HUES48 (cell line): ENCODE results near the gene DAB2IP.

Source experiments
- H3K27ac ChIP-seq: one replicate; pipeline ENCODE4 v1.7.0; 2013; ENCODE audit warnings: low read depth, low read length, inconsistent platforms
- H3K27me3 ChIP-seq: 2 replicates; pipeline ENCODE4 v1.6.1; 2013; ENCODE audit warnings: mild to moderate bottlenecking, low read length; ENCODE audit not compliant: control insufficient read depth, insufficient read depth
- H3K36me3 ChIP-seq: 2 replicates; pipeline ENCODE4 v1.6.1; 2013; ENCODE audit warnings: low read length; ENCODE audit not compliant: control insufficient read depth, insufficient read depth
- H3K4me1 ChIP-seq: 2 replicates; pipeline ENCODE4 v1.6.1; 2013; ENCODE audit warnings: mild to moderate bottlenecking, low read length; ENCODE audit not compliant: control insufficient read depth, insufficient read depth
- H3K4me3 ChIP-seq: 2 replicates; pipeline ENCODE4 v1.5.1; 2013; ENCODE audit warnings: mild to moderate bottlenecking, low read depth, low read length
- H3K9ac ChIP-seq: 2 replicates; pipeline ENCODE4 v1.6.1; 2013; ENCODE audit warnings: mild to moderate bottlenecking, low read depth, low read length, moderate library complexity
- H3K9me3 ChIP-seq: 2 replicates; pipeline ENCODE4 v1.6.1; 2013; ENCODE audit warnings: low read length; ENCODE audit not compliant: control insufficient read depth, insufficient read depth

The DAB2IP gene

DNA sequence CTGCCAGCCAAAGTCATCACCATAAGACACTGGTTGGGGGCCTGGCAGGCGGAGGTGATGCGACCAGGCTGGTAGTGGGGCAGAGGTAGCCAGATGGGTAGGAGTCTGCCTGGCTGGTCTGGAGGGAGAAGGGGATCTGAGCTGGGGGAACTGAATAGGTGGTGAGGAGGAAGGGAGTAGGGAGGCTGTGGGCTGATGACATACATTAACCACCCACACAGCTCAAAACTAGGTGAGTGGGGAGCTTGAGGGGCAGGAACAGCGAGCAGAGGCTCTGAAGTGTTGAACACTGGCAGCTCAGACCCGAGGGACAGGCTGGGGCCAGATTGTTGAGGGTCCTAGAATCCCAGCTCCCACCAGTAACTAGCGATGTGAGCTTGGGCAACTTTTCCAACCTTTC, 81.0 kb downstream of the DAB2IP start:
- Histone ChIP-seq H3K36me3 (no peaks in the 10 kb centered on the region), H3K9ac (no peak overlapping the region), H3K4me1 (peaks cover 26% of the 10 kb centered on the region), H3K27ac (no peak overlapping the region), H3K9me3 (no peaks in the 10 kb centered on the region), H3K4me3 (no peak overlapping the region), H3K27me3 (no peaks in the 10 kb centered on the region)

GRCh38 chr9:121732886-121733285, 81.5 kb downstream of the DAB2IP start:
- no peaks in the 10 kb centered on the region for H3K9me3 ChIP-seq
- no peak overlapping the region for H3K4me3 ChIP-seq
- no peak overlapping the region for H3K27ac ChIP-seq
- H3K27me3 ChIP-seq = no peaks in the 10 kb centered on the region
- peaks cover 29% of the 10 kb centered on the region for H3K4me1 ChIP-seq
- H3K9ac ChIP-seq = no peak overlapping the region
- H3K36me3 ChIP-seq = no peaks in the 10 kb centered on the region

- Histone ChIP-seq H3K36me3 (no peaks in the 10 kb centered on the region), H3K27me3 (no peaks in the 10 kb centered on the region), H3K9me3 (no peaks in the 10 kb centered on the region), H3K27ac (no peak overlapping the region), H3K4me3 (no peak overlapping the region), H3K4me1 (peaks cover 45% of the 10 kb centered on the region), H3K9ac (no peak overlapping the region)
Observed at GRCh38 chr9:121734465-121734864, 83.0 kb downstream of the DAB2IP start.

DNA sequence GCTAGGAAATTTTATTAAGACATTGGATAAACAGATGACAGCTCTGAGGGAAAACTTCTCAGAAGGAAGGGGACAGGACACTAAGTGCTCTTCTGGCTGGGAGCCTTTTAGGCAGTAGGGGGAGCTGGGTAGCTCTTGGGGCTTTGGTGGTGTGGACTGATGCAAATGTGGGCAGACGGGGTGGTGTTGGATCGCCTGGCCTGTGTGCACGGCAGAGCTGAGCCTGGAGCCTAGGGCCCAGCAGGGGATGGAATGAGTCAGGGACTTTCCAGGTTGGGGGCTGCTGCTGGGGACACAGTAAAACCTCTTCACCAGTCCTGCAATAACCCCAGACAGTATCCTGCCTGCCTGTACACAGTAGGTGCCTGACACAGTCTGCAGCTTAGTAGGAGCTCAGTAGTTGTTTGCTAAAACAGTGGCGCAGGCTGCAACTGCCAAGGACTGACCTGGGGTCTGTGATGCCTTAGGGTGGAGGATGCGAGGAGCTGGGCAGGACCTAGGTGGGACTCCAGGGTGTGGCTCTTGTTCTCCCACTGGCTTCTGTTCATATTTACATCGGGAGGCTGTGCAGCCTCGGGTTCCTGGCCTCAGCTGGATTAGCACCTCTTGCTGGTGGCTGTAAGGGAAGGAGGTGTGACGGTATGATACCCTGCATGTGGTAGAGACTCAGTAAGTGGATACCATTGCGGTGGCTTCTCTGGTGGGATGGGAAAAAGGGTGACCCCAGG, 83.8 kb downstream of the DAB2IP start:
- no peaks in the 10 kb centered on the region for H3K27me3 ChIP-seq
- peak overlapping the region; percentile 61 for H3K4me3 ChIP-seq
- H3K27ac ChIP-seq = peak overlapping the region; percentile 45
- no peaks in the 10 kb centered on the region for H3K9me3 ChIP-seq
- no peak overlapping the region for H3K9ac ChIP-seq
- H3K36me3 ChIP-seq = no peaks in the 10 kb centered on the region
- peaks cover 51% of the 10 kb centered on the region for H3K4me1 ChIP-seq

DNA sequence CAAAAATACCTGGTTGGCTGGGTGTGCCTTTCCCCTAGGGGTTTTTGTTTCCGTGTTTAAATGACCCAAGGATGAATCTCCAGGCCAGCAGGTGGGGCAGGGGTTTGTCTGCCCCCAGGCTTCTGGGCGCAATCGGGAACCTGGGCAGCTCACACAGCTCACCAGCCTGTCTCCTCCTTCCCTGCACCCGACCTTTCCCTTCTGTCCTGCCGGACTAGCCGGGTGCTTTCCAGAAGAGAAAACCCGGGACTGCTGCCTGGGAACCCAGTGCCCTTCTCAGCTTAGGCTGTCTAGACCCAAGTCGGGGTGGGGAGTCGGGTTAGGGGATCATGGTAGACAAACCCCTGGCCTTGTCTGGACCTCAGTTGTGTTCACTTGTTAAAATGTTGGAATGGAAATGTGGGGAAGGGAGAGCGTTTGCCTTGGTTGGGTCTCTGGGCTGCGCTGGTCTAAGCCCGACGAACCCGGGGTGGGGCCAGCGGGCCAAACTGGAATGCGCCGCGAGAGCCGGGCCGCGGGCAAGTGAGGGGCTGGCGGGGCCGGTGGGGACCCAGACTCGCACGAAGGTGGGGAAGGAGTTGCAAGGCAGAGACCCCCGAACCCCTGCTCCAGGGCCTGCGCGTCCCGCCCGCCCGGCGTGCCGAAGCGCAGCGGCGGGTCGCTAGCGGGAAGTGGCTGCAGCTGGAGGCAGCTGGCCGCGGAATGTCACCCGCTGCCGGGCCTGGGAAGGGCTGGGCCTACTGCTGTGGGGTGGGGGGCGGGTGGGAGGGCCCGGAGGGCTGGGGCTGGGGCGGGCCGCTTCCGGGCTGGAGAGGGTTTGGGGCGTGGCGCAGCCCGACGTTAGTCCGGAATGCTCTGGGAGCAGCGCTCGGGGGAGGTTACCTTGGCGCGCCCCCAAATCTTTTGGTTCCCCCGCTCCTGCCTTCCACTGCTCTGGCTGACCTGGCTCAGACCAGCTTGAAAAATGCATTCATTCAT, 84.6 kb downstream of the DAB2IP start:
- H3K27ac ChIP-seq = peak overlapping the region; percentile 46
- peak overlapping the region; percentile 63 for H3K4me3 ChIP-seq
- no peaks in the 10 kb centered on the region for H3K27me3 ChIP-seq
- H3K9me3 ChIP-seq = no peaks in the 10 kb centered on the region
- H3K4me1 ChIP-seq = peaks cover 57% of the 10 kb centered on the region
- H3K36me3 ChIP-seq = no peaks in the 10 kb centered on the region
- H3K9ac ChIP-seq = peak overlapping the region; percentile 56; the same call in 1 of the 2 replicates

- Histone ChIP-seq H3K9me3 (no peaks in the 10 kb centered on the region), H3K9ac (0 out of 2 replicates have a peak overlapping the region, but pooled peaks have one; percentile 56), H3K36me3 (no peaks in the 10 kb centered on the region), H3K4me3 (peak overlapping the region; percentile 63), H3K4me1 (peaks cover 65% of the 10 kb centered on the region), H3K27me3 (no peaks in the 10 kb centered on the region), H3K27ac (no peak overlapping the region)
Observed at GRCh38 chr9:121736934-121737462, 85.6 kb downstream of the DAB2IP start.

DNA sequence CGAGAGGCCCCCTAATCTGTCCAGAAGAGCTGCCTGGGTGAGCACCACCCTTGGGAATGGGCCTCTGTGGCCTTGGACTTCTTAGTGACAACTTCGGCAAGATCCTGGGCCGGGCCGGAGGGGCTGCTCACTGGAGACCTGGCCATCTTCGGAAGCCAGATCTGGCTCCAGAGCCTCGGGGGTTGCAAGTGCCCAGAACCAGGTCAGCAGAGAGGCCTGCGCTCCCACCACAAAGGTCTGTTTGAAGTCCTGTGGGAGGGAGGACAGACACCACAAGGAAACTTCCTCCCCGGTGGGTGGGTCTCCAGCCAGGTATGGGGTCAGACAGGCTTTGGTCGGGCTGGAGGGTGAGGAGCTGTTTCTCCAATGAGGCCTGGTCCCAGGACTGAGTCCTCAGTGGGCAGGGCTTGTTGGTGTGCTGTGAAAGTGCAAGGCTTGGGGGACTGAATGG, 86.1 kb downstream of the DAB2IP start:
- H3K27me3 ChIP-seq = no peaks in the 10 kb centered on the region
- no peak overlapping the region for H3K9ac ChIP-seq
- H3K36me3 ChIP-seq = no peaks in the 10 kb centered on the region
- no peaks in the 10 kb centered on the region for H3K9me3 ChIP-seq
- no peak overlapping the region for H3K27ac ChIP-seq
- peaks cover 67% of the 10 kb centered on the region for H3K4me1 ChIP-seq
- no peak overlapping the region for H3K4me3 ChIP-seq

DNA sequence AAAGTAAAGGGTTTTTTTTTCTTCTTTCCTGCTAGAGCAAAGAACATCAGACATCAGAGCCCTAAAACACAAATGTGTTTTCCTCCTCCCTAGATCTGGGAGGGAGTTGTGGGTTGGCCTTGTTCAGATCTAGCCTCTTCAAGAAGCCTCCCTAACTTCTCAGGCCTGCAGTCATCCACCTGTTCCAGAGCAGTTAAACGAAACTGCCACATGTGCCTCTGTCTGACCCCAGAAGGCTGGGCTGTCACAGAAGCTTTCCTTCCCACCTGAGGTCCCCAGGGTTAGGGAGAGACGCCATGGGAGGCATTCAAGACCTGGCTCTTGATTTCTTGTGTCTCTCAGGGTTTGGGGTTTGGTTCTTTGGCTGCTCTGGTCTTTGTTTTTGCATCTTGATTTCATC, 87.0 kb downstream of the DAB2IP start:
- H3K9ac ChIP-seq = no peak overlapping the region
- H3K36me3 ChIP-seq = no peaks in the 10 kb centered on the region
- H3K9me3 ChIP-seq = no peaks in the 10 kb centered on the region
- H3K4me1 ChIP-seq = peaks cover 76% of the 10 kb centered on the region
- no peak overlapping the region for H3K4me3 ChIP-seq
- no peaks in the 10 kb centered on the region for H3K27me3 ChIP-seq
- H3K27ac ChIP-seq = no peak overlapping the region

- H3K36me3 ChIP-seq = no peaks in the 10 kb centered on the region
- peaks cover 81% of the 10 kb centered on the region for H3K4me1 ChIP-seq
- no peaks in the 10 kb centered on the region for H3K9me3 ChIP-seq
- H3K4me3 ChIP-seq = no peak overlapping the region
- no peak overlapping the region for H3K27ac ChIP-seq
- H3K9ac ChIP-seq = no peak overlapping the region
- no peaks in the 10 kb centered on the region for H3K27me3 ChIP-seq
Observed at GRCh38 chr9:121738968-121739367, 87.5 kb downstream of the DAB2IP start.

GRCh38 chr9:121739971-121740370, 88.5 kb downstream of the DAB2IP start:
- no peaks in the 10 kb centered on the region for H3K9me3 ChIP-seq
- no peak overlapping the region for H3K4me3 ChIP-seq
- peaks cover 83% of the 10 kb centered on the region for H3K4me1 ChIP-seq

More at GRCh38 chr9:121739971-121740370, 88.5 kb downstream of the DAB2IP start:
- no peaks in the 10 kb centered on the region for H3K27me3 ChIP-seq
- no peak overlapping the region for H3K9ac ChIP-seq
- no peaks in the 10 kb centered on the region for H3K36me3 ChIP-seq
- H3K27ac ChIP-seq = no peak overlapping the region
